Measurements from ENCODE around the gene TMEM51. TPM values are rescaled to one million over a fixed set of nuclear protein-coding genes. Genes with fewer than 3 reads are reported as not detected.
A peak's percentile ranks its signal among the peaks of the same experiment; 100 is the strongest.

TMEM51 gene
- total RNA-seq, 1 experiment from 2014 or later = 24.7 TPM

- Mint-ChIP-seq H3K36me3 (ENCODE audit: insufficient read depth, unreplicated experiment) (peaks cover 17% of the 10 kb centered on the region), H3K9me3 (ENCODE audit: unreplicated experiment) (no peaks in the 10 kb centered on the region), H3K4me3 (ENCODE audit: unreplicated experiment) (peak overlapping the region; percentile 43), H3K27ac (ENCODE audit: unreplicated experiment) (peak overlapping the region; percentile 69), H3K27me3 (ENCODE audit: insufficient read depth, unreplicated experiment) (no peaks in the 10 kb centered on the region), H3K4me1 (ENCODE audit: low read depth, unreplicated experiment) (peaks cover 38% of the 10 kb centered on the region)
- no TSS peak for BruUV-seq (replicated peaks)
- DNase-seq = no peak
- H3K4me3 ChIP-seq (ENCODE audit: low read depth, low read length) = no peak overlapping the region
- no peaks in the 10 kb centered on the region for H3K27me3 ChIP-seq (replicated peaks; ENCODE audit: control insufficient read depth, insufficient read depth, low read length)
- ChIA-PET POLR2A (no interaction called here), CTCF (no interaction called here)
- H3K9me3 ChIP-seq = no peaks in the 10 kb centered on the region
- no peaks in the 10 kb centered on the region for H3K36me3 ChIP-seq (ENCODE audit: control insufficient read depth, insufficient read depth, low read length)
- no peak for TF ChIP-seq CTCF (IDR thresholded peaks at IDR 0.05; ENCODE audit: insufficient read depth in 1 of 2, low read depth in 1 of 2, low read length in 1 of 2, severe bottlenecking in 1 of 2, unreplicated experiment in 1 of 2)
- peaks cover 42% of the 10 kb centered on the region for H3K4me1 ChIP-seq
- intact Hi-C loops (cut with micrococcal nuclease; ENCODE audit: unreplicated experiment) = no loop called here
Observed at GRCh38 chr1:15171271-15171908, 17.8 kb downstream of the TMEM51 start.

- H3K4me1 ChIP-seq = peaks cover 42% of the 10 kb centered on the region
- DNase-seq = no peak
- Mint-ChIP-seq H3K36me3 (ENCODE audit: insufficient read depth, unreplicated experiment) (peaks cover 17% of the 10 kb centered on the region), H3K4me1 (ENCODE audit: low read depth, unreplicated experiment) (peaks cover 49% of the 10 kb centered on the region), H3K27ac (ENCODE audit: unreplicated experiment) (peak overlapping the region; percentile 69), H3K9me3 (ENCODE audit: unreplicated experiment) (no peaks in the 10 kb centered on the region), H3K27me3 (ENCODE audit: insufficient read depth, unreplicated experiment) (no peaks in the 10 kb centered on the region), H3K4me3 (ENCODE audit: unreplicated experiment) (peak overlapping the region; percentile 43)
- intact Hi-C loops (cut with micrococcal nuclease; ENCODE audit: unreplicated experiment) = no loop called here
- ChIA-PET POLR2A (interaction anchor here (0.5 kb wide), 1 partner anchor 18 kb away, joined by 4 read pairs; no protein-coding TSS in a partner anchor), CTCF (interaction anchor here (0.6 kb wide), 1 partner anchor 25 kb away, joined by 3 read pairs; no protein-coding TSS in a partner anchor)
- H3K27me3 ChIP-seq (replicated peaks; ENCODE audit: control insufficient read depth, insufficient read depth, low read length) = no peaks in the 10 kb centered on the region
- no TSS peak for BruUV-seq (replicated peaks)
- no peak for TF ChIP-seq CTCF (IDR thresholded peaks at IDR 0.05; ENCODE audit: insufficient read depth in 1 of 2, low read depth in 1 of 2, low read length in 1 of 2, severe bottlenecking in 1 of 2, unreplicated experiment in 1 of 2)
- no peaks in the 10 kb centered on the region for H3K9me3 ChIP-seq
- no peaks in the 10 kb centered on the region for H3K36me3 ChIP-seq (ENCODE audit: control insufficient read depth, insufficient read depth, low read length)
- H3K4me3 ChIP-seq (ENCODE audit: low read depth, low read length) = no peak overlapping the region
Observed at GRCh38 chr1:15172405-15173259, 19.1 kb downstream of the TMEM51 start.

DNA sequence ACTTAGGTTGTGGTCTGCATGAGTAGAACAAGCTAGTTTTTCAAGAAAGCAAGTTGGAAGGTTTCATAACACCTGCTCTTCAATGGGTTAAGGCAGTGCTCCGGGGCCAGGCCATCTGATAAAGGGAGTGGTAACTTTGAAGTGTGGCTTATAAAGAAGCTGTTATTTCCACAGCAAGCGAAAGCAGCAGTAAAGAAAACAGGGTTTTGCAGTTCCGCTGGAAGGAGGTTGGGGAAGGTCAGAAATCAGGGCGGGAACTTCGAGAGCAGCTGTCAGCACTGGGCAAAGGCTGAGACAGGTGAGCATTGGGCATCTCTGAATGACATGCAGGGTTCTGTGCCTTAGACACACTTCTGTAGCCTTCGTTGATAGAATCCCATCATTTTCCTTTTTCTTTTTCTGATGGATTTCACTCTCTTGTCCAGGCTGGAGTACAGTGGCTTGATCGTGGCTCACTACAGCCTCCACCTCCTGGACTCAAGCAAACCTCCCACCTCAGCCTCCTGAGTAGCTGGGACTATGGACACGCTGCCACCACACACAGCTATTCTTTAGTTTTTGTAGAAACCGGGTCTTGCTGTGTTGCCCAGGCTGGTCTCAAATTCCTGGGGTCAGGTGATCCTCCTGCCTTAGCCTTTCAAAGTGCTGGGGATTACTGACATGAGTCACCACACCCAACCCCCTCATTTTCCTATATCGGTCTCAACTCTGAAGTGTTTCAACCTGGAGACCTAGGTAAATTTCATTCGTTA, 20.5 kb downstream of the TMEM51 start:
- H3K27me3 ChIP-seq (replicated peaks; ENCODE audit: control insufficient read depth, insufficient read depth, low read length) = no peaks in the 10 kb centered on the region
- Mint-ChIP-seq H3K27me3 (ENCODE audit: insufficient read depth, unreplicated experiment) (no peaks in the 10 kb centered on the region), H3K27ac (ENCODE audit: unreplicated experiment) (peak overlapping the region; percentile 46), H3K36me3 (ENCODE audit: insufficient read depth, unreplicated experiment) (peaks cover 17% of the 10 kb centered on the region), H3K9me3 (ENCODE audit: unreplicated experiment) (no peaks in the 10 kb centered on the region), H3K4me1 (ENCODE audit: low read depth, unreplicated experiment) (peaks cover 39% of the 10 kb centered on the region), H3K4me3 (ENCODE audit: unreplicated experiment) (peak overlapping the region; percentile 50)
- H3K36me3 ChIP-seq (ENCODE audit: control insufficient read depth, insufficient read depth, low read length) = no peaks in the 10 kb centered on the region
- DNase-seq = peak; percentile 72 to 73
- TF ChIP-seq CTCF (IDR thresholded peaks at IDR 0.05; ENCODE audit: insufficient read depth in 1 of 2, low read depth in 1 of 2, low read length in 1 of 2, severe bottlenecking in 1 of 2, unreplicated experiment in 1 of 2) = no peak
- intact Hi-C loops (cut with micrococcal nuclease; ENCODE audit: unreplicated experiment) = loop anchor here (1.0 to 2.0 kb wide), 2 partner anchors 16 to 21 kb away; partner anchors contain the start of gene TMEM51
- ChIA-PET CTCF (interaction anchor here (1.0 to 1.5 kb wide), 3 partner anchors 16 to 46 kb away, joined by 4 to 8 read pairs (median 4); partner anchors contain the start of gene TMEM51), POLR2A (interaction anchor here (0.8 kb wide), 1 partner anchor 21 kb away, joined by 3 read pairs; the partner anchor contains the start of gene TMEM51)
- no TSS peak for BruUV-seq (replicated peaks)
- no peak overlapping the region for H3K4me3 ChIP-seq (ENCODE audit: low read depth, low read length)
- H3K4me1 ChIP-seq = peaks cover 43% of the 10 kb centered on the region
- no peaks in the 10 kb centered on the region for H3K9me3 ChIP-seq
